PC-9 (cell line): ENCODE results near the gene STK32A. TPM values are rescaled to one million over a fixed set of nuclear protein-coding genes. Genes with fewer than 3 reads are reported as not detected.

ENCODE experiments used
- BruUV-seq: library from RNA; stranded (reverse); fragments of 400-500 nt; replicated peaks from 2 replicates; lab custom pipeline; 2021; lab: Mats Ljungman, UMichigan
- CTCF ChIA-PET: fragments of 300-600 bp; sonication (Branson Sonifier 250); formaldehyde crosslinking; loops from one replicate; lab custom pipeline; 2022; ENCODE audit warnings: antibody characterized with exemption; lab: Charles Lee
- POLR2A ChIA-PET: fragments of 300-600 bp; sonication (Branson Sonifier 250); formaldehyde crosslinking; loops from one replicate; lab custom pipeline; 2022; ENCODE audit warnings: antibody characterized with exemption; ENCODE audit not compliant: unreplicated experiment; lab: Charles Lee
- DNase-seq, 2 experiments: peaks; one replicate each; pipeline versions ENCODE4 v3.0.0 to v3.0.0-alpha.2; 2015 to 2022; ENCODE audit warnings: mixed read lengths in 1 of 2
- H2AFZ ChIP-seq: fragments of 200-600 bp; sonication (generic); 2 replicates; pipeline ENCODE4 v1.8.1; 2017; ENCODE audit warnings: antibody characterized with exemption
- H3F3A ChIP-seq: fragments of 200-600 bp; sonication (generic); 2 replicates; pipeline ENCODE4 v1.8.1; 2017; ENCODE audit warnings: antibody characterized with exemption, mild to moderate bottlenecking, low read depth; ENCODE audit not compliant: insufficient read depth
- H3K27ac ChIP-seq: fragments of 200-600 bp; sonication (generic); 2 replicates; pipeline ENCODE4 v1.6.1; 2016; ENCODE audit warnings: mixed run types
- H3K27me3 ChIP-seq: fragments of 200-600 bp; sonication (generic); 2 replicates; pipeline ENCODE4 v1.6.1; 2016; ENCODE audit warnings: low read depth, mixed run types; ENCODE audit not compliant: insufficient read depth
- H3K36me3 ChIP-seq: fragments of 200-600 bp; sonication (generic); 2 replicates; pipeline ENCODE4 v1.6.1; 2016; ENCODE audit warnings: low read depth, mixed run types
- H3K4me1 ChIP-seq: fragments of 200-600 bp; sonication (generic); replicated peaks from 2 replicates; pipeline ENCODE4 v1.6.1; 2016; ENCODE audit warnings: mixed run types; ENCODE audit not compliant: insufficient read depth
- H3K4me2 ChIP-seq: fragments of 200-600 bp; sonication (generic); 2 replicates; pipeline ENCODE4 v1.6.1; 2017; ENCODE audit warnings: mixed run types
- H3K4me3 ChIP-seq: fragments of 200-600 bp; sonication (generic); 2 replicates; pipeline ENCODE4 v1.6.1; 2016; ENCODE audit warnings: mixed run types
- H3K79me2 ChIP-seq: fragments of 200-600 bp; sonication (generic); 2 replicates; pipeline ENCODE4 v1.6.1; 2017; ENCODE audit warnings: low read depth, mixed run types
- H3K9me2 ChIP-seq: fragments of 200-600 bp; sonication (generic); 2 replicates; pipeline ENCODE4 v1.8.1; 2017; ENCODE audit warnings: mild to moderate bottlenecking; ENCODE audit not compliant: insufficient read depth
- H3K9me3 ChIP-seq: fragments of 200-600 bp; sonication (generic); 2 replicates; pipeline ENCODE4 v1.8.1; 2016; ENCODE audit warnings: low read depth; ENCODE audit not compliant: insufficient read depth
- H4K20me1 ChIP-seq: fragments of 200-600 bp; sonication (generic); 2 replicates; pipeline ENCODE4 v1.8.1; 2017; ENCODE audit not compliant: insufficient read depth
- CTCF ChIP-seq: fragments of 200-600 bp; sonication (generic); conservative IDR thresholded peaks from 2 replicates; pipeline ENCODE4 v1.6.1; 2017; ENCODE audit warnings: mixed run types, antibody characterized with exemption, mild to moderate bottlenecking, moderate library complexity
- EZH2 ChIP-seq: fragments of 200-600 bp; sonication (generic); IDR thresholded peaks from 2 replicates; pipeline ENCODE4 v1.8.0; 2017; ENCODE audit warnings: antibody characterized with exemption, low read depth
- intact Hi-C: fragments of 100-400 bp; cut with micrococcal nuclease; formaldehyde crosslinking; loops from one replicate; pipeline ENCODE4 v1.10.0; 2022; ENCODE audit not compliant: unreplicated experiment
- total RNA-seq: library from RNA; stranded (reverse); gene quantifications from 2 replicates; pipeline ENCODE4 v1.2.3, GENCODE V29; 2021

Gene STK32A
- total RNA-seq, 1 experiment from 2014 or later, result not detected

GRCh38 chr5:147188200-147189108, 46.4 kb upstream of the STK32A start:
- no TSS peak for BruUV-seq
- no peaks in the 10 kb centered on the region for H3K9me2 ChIP-seq
- ChIA-PET POLR2A (no interaction called here), CTCF (interaction anchor here (0.6 to 1.1 kb wide), 9 partner anchors 9 to 1015 kb away, joined by 3 to 17 read pairs (median 6); no protein-coding TSS in a partner anchor)
- H3K4me1 ChIP-seq, result no peaks in the 10 kb centered on the region
- H3K79me2 ChIP-seq, result no peaks in the 10 kb centered on the region
- no peaks in the 10 kb centered on the region for H4K20me1 ChIP-seq
- no peak overlapping the region for H3K27ac ChIP-seq
- DNase-seq, result peak in 1 of 2 experiments; percentile 29
- intact Hi-C loops, result loop anchor here (1.0 to 5.0 kb wide), 2 partner anchors 221 to 655 kb away; no protein-coding TSS in a partner anchor
- 0 out of 2 replicates have a peak, but pooled peaks cover 3% of the 10 kb centered on the region for H3K27me3 ChIP-seq
- H2AFZ ChIP-seq, result peak overlapping the region; percentile 59; the same call in 1 of the 2 replicates
- no peak overlapping the region for H3K4me3 ChIP-seq
- H3K36me3 ChIP-seq, result no peaks in the 10 kb centered on the region
- H3K9me3 ChIP-seq, result no peaks in the 10 kb centered on the region
- H3F3A ChIP-seq, result no peaks in the 10 kb centered on the region
- H3K4me2 ChIP-seq, result peak overlapping the region; percentile 27; the same call in 1 of the 2 replicates
- peak; percentile 90 for TF ChIP-seq CTCF
- no peak for TF ChIP-seq EZH2

GRCh38 chr5:147189109-147189424, 45.8 kb upstream of the STK32A start:
- Histone ChIP-seq H4K20me1 (no peaks in the 10 kb centered on the region), H2AFZ (no peak overlapping the region; the same call in 1 of the 2 replicates), H3K79me2 (no peaks in the 10 kb centered on the region), H3K9me2 (no peaks in the 10 kb centered on the region), H3F3A (no peaks in the 10 kb centered on the region), H3K36me3 (no peaks in the 10 kb centered on the region), H3K27ac (no peak overlapping the region), H3K4me1 (no peaks in the 10 kb centered on the region), H3K9me3 (no peaks in the 10 kb centered on the region), H3K4me2 (no peak overlapping the region), H3K27me3 (peaks cover 3% of the 10 kb centered on the region; the same call in 1 of the 2 replicates), H3K4me3 (no peak overlapping the region)
- intact Hi-C loops, result loop anchor here (5.0 kb wide), 1 partner anchor 222 kb away; no protein-coding TSS in a partner anchor
- TF ChIP-seq CTCF, result no peak; the same call in 1 of the 2 replicates
- TF ChIP-seq EZH2, result no peak
- BruUV-seq, result no TSS peak
- DNase-seq, result no peak
- ChIA-PET POLR2A (no interaction called here), CTCF (interaction anchor here (0.6 to 1.1 kb wide), 9 partner anchors 10 to 1015 kb away, joined by 3 to 17 read pairs (median 6); no protein-coding TSS in a partner anchor)

DNA sequence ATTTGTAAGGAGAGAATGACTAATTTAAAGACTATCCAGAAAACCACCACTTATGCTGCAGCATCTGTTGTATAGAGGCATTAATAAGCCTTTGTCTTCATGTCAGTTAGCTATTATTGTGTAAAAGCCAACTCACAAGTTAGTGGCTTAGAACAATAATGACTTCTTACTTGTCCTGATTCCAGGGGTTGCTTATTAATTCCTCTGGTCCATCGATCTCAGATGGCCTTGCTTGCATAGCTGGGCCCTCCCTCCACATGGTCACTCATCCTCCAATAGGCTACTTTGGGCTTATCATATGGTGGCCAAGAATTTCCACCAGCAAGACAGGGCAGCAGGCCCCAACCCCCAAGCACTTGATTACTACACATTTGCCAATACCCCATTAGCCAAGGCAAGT, 44.5 kb upstream of the STK32A start:
- H3K9me3 ChIP-seq, result no peaks in the 10 kb centered on the region
- no peaks in the 10 kb centered on the region for H3K36me3 ChIP-seq
- no peak for TF ChIP-seq CTCF
- TF ChIP-seq EZH2, result no peak
- no peaks in the 10 kb centered on the region for H3K4me1 ChIP-seq
- no peaks in the 10 kb centered on the region for H3F3A ChIP-seq
- no peaks in the 10 kb centered on the region for H3K79me2 ChIP-seq
- H3K4me2 ChIP-seq, result no peak overlapping the region
- intact Hi-C loops, result no loop called here
- no peaks in the 10 kb centered on the region for H4K20me1 ChIP-seq
- H2AFZ ChIP-seq, result no peak overlapping the region
- DNase-seq, result no peak
- no peak overlapping the region for H3K4me3 ChIP-seq
- no TSS peak for BruUV-seq
- peaks cover 3% of the 10 kb centered on the region; the same call in 1 of the 2 replicates for H3K27me3 ChIP-seq
- no peaks in the 10 kb centered on the region for H3K9me2 ChIP-seq
- POLR2A ChIA-PET, result no interaction called here
- H3K27ac ChIP-seq, result no peak overlapping the region
- CTCF ChIA-PET, result no interaction called here
